GM18909 (cell line): Measurements from ENCODE around the gene RESP18.

Source experiments
- ATAC-seq: cut with Tn5 transposase; IDR thresholded peaks from one replicate; pipeline ENCODE4 v1.9.1; 2021; ENCODE audit warnings: mild to moderate bottlenecking; ENCODE audit not compliant: unreplicated experiment, poor library complexity

RESP18 gene

GRCh38 chr2:219332542-219332941, at the start of gene RESP18:
TSS of gene RESP18 (minus strand) at chr2:219332744.
- no peak for ATAC-seq

DNA sequence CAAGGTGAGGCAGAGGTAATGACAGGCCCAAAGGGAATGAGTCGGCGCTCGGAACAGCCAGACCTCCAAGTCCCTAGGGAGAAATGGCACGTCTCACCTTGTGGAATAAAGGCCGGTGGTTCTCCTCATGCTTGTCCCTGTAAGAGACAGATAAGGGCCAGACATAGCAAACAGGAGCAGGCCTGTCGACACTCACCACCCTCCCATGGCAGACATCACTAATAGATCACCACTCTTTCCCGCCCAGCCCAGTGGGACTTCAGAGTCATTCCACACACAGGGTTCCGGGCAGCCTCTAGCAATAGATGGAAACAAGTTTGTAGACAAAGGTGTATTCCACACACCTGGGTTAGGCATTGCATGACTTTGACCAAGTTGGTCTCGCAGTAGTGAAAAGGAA, 48.9 kb upstream of the RESP18 start:
- ATAC-seq = no peak

GRCh38 chr2:219380926-219381325, 48.4 kb upstream of the RESP18 start:
- ATAC-seq = no peak

DNA sequence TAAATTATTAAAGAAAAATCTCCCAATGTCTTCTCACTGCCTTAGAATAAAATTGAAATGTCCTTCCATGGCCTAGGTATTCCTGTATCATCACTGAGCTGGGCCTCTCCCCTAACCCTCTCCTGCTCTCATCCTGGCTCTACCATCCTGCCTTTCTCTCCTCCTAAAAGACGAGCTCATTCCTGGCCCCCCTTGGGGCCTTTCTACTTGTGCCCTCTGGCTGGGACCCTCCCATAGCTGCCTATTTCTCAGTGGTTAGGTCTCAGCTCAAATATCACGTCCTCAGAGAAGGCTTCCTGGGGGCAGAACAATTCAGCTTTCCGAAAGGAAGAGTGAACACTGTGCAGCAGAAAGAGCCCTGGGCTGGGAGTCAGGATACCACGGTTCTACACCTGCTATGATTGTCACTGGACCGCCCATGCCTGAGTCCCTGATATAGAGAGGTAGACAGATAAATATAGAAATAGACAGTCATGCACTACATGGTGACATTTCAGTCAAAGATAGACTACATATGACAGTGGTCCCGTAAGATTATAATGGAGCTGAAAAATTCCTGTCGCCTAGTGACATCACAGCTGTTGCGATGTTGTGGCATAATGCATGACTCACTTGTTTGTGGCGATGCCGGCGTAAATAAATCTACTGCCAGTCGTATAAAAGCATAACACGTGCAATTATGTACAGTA, 45.8 kb upstream of the RESP18 start:
- ATAC-seq = no peak

GRCh38 chr2:219369447-219369861, 36.9 kb upstream of the RESP18 start:
- no peak for ATAC-seq

- no peak for ATAC-seq
Observed at GRCh38 chr2:219368690-219369191, 36.2 kb upstream of the RESP18 start.

DNA sequence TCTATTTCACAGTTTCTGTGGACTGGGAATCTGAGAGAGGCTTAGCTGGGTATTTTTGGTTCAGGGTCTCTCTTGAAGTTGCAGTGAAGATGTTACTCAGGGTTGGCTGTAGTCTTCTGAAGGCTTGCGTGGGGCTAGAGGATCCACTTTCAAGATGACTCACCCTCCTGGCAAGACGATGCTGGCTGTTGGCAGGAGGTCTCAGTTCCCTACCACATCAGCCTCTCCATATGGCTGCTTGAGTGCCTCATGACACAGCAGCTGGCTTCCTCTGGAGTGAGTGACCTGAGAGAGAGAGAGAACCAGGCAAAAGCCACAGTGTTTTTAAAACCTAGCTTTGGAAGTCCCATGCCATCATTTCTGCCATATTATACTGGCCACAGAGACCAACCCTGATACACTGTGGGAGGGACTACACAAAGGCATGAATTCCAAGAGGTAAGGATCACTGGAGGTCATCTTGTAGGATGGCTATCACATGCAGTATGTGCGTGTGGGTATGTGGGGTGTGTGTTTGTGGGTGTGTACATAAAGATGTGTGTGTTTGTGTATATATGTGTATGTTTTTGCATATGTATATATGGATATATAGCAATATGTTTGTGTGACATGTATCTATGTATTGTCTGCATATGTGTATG, 30.1 kb upstream of the RESP18 start:
- peak; percentile 83 for ATAC-seq

- ATAC-seq = no peak
Observed at GRCh38 chr2:219362072-219362471, 29.5 kb upstream of the RESP18 start.

DNA sequence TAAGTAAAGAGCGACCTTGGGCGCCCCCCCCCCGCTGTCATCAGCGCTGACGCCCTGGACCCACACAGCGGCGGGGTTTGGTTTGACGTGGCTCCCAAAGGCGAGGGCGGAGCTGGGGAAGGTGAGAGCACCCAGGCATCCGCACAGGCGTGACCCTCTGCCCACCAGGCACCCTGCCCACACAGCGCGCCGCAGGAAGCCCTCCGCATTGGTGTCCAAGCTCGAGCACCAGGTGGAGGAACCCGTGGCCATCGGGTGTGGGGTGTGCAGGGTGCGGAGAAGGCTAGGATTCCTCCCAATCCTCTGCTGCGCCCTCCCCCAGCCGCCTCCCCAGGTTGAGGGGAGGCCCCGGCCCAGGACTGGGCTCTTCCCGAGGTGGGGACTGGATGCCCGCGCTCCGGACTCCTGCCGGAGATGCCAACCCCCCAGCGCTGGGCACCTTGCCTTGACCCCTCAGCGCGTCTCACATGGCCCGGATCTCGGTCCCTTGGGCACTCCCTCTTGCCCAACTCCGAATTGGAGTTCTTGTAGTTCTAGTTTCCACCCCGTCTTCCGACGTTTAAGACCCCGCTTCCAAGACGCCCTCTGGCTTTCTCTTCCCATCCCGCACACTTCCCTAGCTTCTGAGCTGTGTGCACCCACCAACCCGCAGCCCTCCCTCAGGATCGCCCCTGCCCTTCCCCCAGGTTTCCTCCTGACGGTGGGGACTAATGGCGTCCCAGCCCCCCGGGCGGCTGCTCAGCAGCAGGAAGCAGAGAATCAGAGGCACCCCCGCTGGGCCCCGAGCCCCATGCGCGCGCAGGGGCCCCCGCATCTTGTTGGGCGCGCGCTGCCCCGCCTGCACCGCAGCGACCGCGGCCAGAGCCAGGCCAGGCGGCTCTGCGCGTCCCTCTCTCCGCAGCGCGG, 25.9 kb upstream of the RESP18 start:
- no peak for ATAC-seq

DNA sequence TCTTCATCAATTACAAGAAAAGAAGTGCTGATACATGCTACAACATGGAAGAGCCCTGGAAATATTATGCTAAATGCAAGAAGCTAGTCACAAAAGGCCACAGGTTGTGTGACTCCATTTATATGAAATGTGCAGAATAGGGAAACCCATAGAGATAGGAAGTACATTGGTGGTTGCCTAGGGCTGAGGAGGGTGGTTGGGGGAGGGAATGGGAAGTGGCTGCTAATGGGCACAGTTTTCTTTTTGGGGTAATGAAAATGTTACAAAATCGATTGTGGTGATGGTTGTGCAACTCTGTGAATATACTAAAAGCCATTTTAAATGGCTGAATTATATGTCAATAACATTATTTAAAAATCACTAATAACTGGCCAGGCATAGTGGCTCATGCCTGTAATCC, 24.3 kb upstream of the RESP18 start:
- ATAC-seq = no peak

DNA sequence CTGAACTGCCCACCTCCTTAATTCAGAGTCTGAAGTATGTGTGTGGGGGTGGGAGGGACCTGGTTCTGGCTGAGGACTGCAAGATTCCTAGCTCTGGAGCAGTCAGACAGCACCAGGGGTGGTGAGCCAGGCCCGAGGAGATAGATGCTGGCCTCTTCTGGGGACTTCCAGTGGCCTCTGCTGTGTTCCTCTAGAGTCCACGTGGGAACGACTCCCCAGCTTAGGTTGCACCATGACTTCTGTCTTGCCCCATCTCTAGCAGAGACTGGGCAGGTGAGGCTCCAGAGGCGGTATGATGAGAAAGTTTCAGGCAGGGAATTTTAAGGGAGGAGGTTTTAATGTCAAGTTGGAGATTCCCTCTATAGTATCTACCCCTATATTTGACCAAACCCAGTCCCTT, 22.0 kb upstream of the RESP18 start:
- ATAC-seq = no peak

DNA sequence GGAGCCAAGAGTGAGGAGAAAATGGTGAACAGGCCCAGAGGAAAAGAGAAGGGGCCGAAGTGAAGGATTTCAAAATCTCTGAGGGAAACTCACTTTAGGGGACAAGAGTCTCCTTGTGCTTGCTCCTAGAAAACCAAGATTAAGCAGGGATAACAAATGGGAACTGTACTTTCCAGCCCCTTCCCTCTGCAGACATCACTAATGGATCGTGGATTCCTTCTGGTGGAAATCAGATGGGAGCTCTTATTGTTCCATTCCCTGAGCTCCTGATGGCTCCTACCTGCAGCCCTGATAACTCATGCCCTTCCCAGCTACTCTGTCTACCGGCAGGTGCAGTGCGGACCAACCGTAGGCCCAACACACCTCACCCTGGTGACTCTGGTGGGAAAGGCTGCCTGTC, 20.6 kb upstream of the RESP18 start:
- ATAC-seq = no peak

DNA sequence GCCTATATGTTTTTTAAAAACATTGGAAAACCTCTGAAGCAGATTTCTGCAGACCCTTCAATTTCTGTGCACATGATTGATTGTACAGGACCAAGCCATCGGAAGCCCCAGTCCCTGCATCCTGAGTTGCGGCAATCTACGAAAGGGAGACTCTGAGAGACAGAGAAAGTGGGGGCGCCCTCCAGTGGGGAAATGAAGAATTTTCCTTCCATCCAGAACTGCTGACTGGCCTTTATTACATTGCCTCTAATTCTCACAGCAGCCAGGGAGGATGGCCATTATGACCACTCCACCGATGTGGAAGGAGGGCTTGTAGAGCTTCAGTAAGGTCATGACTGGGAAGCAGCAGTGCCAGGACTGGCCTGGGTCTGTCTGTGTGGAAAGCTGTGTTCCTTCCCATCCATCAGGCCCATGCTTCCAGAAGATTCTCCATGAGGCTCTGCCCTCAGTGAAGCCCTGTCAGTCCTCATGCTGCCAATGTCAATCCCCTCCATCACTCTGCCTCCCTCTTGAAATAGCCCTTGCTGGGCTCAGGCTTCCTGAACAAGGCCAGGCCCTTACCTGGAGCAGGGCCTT, 20.0 kb upstream of the RESP18 start:
- ATAC-seq = peak; percentile 58

DNA sequence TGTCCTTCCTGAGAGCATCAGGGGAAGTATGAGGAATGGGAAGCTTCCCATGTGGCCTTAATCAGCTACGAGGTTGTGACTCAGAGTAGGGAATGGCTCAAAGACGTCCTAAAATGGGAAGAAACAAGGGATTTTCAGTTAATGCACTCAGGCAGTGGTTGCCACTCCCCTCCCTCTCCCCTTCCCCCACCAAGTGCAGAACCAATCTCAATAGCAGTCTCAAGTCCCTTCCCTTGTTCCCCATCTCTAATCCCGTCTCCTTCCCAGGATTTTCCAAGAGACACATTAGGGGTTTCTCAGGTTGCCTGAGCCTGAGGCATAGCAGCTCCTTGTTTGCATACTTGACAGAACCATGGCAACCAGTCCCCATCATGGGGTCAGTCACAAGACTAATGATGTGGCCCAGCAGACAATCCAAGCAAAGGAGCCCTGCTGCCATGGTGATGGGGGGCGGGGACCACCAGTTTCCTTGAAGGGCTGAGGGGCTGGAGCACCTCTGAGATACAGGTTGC, 18.2 kb upstream of the RESP18 start:
- no peak for ATAC-seq

DNA sequence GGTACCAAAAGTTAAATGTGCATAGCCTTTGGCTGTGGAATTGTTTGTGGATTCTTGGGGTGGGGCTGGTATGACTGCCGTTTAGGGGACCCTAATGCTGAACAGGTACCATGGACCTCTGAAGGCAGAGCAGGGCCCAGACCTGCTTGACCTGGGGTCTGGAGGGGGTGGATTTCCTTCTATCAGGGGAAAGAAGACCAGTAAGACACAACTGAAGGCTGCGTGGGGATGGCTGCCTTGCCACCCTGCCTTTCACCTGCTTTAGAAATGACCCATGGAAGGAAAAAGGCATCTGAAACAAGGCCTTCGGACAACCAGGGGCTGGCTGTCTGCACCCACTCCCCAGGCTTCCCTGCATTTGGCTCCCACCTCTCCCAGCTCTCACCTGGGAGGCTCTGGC, 17.7 kb upstream of the RESP18 start:
- ATAC-seq = no peak

- ATAC-seq = no peak
Observed at GRCh38 chr2:219344751-219345430, 12.3 kb upstream of the RESP18 start.

DNA sequence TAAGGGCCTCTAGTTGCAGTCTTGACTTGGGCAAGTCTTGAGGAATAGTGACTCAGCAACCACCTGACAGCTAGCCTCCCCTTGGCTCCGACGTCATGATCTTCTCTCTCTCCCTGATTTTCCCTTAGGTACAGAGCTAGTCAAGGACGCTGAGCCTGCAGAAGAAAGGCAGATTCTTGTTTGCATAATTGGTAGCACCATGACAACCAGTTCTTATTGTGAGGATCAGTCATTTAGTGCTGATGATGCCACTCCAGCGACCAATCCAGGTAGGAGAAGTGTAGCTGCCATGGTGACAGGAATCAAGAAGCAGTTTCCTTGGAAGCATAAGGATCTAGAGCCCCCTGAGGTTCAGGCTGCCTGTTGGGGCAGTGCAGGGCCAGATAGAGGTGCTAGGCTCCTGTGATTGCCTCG, 2.8 kb upstream of the RESP18 start:
- no peak for ATAC-seq

DNA sequence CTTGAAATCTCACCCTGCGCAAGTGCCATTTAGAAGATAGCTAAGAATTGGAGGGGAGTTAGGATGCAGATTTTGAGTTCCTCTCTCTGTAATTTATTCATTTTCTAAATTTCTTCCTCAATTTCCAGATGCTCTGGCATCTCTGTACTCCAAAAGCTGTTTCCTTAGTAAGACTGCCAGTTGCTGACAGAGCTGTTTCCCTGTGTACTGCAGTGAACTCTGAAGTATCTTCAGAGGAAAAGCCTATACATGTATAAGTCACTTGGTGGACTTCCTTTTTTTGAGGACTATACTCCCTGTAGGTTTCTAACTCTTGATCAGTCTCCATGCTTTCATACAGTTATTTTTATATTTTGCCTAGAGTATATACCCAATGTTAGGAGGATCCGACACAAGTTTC, 1.5 kb upstream of the RESP18 start:
- no peak for ATAC-seq

GRCh38 chr2:219331560-219332213, 857 bp downstream of the RESP18 start:
- no peak for ATAC-seq
